Stimulated activated CD4-positive, alpha-beta T cell treated with anti-CD3 and anti-CD28 coated beads, Interleukin-2, amount 100 ng/mL, for 24 hours (primary cell): Measurements from ENCODE around the gene PPP6R2.

Experiments
- DNase-seq, 2 donors: peaks; one replicate each; pipeline ENCODE4 v3.0.0-alpha.2; 2020

The PPP6R2 gene

DNA sequence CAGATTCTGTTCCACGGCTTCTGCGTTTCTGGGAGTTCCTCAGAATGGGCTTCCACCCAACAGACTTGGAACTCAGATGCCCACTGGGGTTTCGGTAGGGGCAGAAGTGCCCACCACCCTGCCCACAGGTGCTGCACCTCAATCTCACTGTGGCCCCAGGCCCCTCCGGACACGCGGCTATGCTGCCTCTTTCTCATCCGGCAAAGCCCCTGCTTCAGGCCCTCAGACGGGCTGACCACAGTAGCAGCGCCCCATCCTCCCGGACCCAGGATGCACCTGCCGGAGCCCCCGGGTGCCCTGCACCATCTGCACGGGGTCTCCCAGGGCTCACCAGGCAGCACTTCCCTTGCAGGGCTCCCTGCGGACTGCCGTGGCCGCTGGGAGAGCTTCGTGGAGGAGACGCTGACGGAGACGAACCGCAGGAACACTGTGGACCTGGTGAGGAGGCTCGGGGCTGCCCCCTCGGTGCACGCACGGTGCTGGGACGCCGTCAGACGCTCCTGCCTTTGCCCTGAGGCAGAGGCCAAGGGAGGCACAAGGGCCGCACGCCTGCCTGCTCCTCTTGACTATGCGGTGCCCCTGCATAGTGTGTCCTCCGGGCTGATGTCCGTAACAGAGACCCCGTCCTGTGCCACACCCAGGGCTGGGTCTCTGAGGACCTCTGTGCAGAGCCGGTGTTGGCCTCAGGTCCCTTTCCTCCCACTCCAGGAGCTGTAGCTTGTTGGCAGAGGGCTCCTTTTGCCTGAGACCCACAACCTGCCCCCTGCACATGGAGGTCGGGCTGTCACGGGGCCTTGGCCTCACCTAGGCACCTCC lies 93.1 kb downstream of the PPP6R2 start:
- DNase-seq = no peak

DNA sequence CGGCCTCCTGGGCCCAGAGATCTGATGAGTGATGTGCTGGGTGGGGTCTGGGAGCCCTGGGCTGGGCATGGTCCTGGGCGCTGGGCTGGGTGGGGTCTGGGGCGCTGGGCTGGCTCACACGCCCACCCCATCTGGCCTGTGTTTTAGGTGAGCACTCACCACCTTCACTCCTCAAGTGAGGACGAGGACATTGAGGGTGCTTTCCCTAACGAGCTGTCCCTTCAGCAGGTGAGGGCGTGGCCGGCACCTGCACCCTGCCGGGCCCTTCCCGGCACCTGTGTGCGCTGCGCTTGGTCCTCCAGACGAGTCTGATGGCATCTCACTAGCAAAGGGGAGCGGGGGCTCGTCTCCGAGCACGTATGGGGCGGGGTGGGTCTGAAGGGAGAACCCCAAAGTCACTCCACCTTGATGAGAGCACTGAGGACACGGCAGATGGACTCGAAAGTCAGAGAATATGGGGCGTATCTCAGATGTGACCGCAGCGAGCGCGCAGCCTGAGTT lies 93.8 kb downstream of the PPP6R2 start:
- no peak for DNase-seq

GRCh38 chr22:50437511-50438304 lies 94.6 kb downstream of the PPP6R2 start:
- no peak for DNase-seq

DNA sequence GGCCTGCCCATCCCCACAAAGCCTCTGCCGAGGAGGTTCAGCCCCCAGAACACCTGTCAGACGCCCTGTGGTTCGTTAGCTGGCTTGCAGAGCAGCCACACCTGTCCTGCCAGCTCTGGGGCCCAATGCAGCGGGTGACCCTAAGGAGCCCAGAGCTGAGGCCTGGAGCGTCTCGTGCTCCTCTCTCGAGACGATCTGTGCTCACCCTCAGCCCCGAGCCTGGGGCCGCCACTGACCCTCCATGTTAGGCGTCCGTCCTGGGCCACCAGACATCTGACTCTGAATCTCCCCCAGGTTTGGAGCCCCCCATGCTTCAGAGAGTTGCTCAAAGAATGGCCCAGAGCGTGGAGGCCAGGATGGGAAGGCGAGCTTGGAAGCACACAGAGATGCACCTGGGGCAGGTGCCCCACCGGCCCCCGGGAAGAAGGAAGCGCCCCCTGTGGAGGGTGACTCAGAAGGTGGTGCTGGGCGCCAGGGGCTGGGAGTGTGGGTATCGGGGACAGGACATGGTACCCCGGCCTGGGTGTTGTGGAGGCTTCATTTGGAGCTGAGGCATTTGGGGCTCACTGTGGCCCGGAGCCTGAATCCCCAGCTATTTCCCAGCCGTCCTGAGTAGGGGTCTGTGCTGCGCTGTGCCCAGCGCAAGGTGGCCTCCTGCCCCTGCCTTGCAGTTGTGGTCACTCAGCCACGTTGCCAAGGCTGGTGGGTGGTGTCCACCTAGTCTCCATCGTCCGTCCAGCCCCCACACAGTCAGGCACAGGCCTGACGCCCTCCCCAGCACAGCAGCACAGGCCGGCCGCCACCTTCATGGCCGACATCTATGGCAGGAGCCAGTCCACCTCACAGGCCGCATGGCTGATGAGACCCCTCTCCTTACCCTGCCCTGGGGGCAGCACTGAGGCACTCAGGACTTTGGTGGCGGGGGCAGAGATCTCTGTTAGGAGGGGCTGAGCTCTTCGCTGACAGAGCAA lies 95.5 kb downstream of the PPP6R2 start:
- DNase-seq = no peak

DNA sequence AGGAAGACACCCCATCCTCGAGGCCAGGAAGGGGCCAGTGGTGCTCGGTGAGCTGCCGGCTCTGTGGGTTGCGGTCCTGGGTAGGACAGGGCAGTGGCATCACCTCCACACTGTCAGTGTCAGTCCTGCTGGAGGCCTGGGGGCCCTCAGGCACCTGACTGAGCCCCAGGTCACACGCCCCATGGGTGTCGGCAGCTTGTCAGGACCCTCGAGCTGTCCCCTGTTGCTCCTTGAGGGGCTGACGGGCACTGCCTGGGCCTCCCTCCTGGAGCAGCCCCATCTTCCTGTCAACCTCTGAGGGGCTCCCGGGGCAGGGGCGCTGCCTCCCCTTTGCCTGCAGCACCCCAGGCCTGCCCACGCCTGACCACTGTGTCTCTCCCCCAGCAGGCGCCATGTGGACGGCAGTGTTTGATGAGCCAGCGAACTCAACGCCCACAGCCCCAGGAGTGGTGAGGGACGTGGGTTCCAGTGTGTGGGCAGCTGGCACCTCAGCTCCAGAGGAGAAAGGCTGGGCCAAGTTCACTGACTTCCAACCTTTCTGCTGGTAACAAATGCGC lies 96.3 kb downstream of the PPP6R2 start:
- no peak for DNase-seq

GRCh38 chr22:50439871-50440331 lies 96.8 kb downstream of the PPP6R2 start:
- DNase-seq = no peak

- DNase-seq = no peak
Observed at GRCh38 chr22:50440544-50441249, 97.6 kb downstream of the PPP6R2 start.

DNA sequence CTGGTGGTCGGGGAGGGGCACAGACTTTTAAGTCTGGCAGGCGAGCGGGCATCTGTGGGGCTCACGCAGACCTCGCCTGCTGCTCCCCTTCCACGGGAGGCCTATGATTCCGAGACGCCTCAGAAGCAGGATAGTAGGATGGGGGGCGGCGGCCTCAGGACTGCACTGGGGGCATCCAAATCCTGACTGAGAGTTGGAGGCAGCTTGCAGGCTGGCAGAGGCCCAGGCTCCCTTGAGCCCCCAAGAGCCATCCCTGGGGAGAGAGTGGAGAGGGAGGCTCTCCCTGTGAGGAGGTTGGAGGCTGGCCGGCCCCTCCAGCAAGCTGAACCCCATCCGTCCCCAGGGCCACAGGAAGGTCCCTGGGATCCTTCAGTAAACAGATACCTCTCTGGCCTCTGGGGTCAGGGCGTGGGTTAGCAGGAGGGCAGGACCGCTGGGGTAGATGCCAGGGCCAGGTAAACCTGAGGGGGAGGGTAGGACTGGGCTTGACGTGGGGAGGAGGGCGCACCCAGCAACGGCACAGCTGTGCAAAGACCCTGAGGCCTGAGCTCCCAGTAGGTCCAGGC lies 98.4 kb downstream of the PPP6R2 start:
- no peak for DNase-seq

DNA sequence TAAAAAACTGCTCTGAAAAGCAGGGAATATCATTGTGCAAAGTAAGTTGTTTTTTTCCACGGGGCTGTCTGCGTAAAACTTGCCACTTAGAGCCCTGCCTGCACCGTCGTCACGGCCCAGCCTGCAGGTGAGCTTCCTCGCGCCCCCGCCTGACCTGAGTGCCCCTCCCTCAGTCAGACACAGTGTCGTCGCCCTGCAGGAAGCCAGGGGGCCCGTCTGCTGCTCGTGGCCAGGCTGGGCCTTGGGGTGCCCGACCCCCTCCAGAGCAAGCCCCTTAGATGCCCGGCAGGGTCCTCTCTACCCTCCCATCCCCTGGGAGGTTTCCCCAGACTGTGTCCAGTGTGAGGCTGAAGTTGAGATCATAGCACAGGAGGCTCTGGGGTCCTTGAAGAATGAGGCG lies 100.1 kb downstream of the PPP6R2 start:
- no peak for DNase-seq

DNA sequence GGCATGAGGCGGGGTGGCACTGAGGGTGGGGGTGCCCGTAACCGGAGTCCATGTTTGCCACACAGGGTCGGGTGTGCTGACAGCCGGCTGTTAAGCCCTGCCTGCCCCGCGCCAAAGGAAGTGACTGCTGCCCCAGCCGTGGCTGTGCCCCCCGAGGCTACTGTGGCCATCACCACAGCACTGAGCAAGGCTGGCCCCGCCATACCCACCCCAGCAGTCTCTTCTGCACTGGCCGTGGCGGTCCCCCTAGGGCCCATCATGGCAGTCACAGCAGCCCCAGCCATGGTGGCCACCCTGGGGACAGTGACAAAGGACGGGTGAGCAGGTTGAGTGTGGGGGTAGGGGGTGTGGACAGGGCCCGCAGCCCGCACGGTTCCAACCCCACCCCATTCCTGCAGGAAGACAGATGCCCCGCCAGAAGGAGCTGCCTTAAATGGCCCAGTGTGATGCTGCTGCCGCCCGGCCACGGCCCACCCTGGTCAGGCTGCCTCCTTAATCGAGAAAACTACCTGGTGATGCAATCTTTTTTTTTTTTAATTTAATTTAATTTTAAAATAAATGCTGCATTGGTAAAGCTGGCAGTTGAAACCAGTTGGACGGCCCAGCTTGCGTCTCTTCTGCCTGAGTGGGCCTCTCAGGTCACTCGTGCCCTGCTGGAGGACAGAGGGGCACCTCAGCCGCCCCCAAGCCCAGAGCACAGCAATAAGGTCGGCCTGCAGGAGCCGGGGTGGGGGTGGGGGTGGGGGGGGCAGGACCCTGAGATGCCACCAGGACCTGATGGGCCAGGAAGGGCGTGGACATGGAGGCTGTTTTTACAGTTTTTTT lies 100.9 kb downstream of the PPP6R2 start:
- no peak for DNase-seq

GRCh38 chr22:50444663-50445062 lies 101.5 kb downstream of the PPP6R2 start:
- DNase-seq = no peak

DNA sequence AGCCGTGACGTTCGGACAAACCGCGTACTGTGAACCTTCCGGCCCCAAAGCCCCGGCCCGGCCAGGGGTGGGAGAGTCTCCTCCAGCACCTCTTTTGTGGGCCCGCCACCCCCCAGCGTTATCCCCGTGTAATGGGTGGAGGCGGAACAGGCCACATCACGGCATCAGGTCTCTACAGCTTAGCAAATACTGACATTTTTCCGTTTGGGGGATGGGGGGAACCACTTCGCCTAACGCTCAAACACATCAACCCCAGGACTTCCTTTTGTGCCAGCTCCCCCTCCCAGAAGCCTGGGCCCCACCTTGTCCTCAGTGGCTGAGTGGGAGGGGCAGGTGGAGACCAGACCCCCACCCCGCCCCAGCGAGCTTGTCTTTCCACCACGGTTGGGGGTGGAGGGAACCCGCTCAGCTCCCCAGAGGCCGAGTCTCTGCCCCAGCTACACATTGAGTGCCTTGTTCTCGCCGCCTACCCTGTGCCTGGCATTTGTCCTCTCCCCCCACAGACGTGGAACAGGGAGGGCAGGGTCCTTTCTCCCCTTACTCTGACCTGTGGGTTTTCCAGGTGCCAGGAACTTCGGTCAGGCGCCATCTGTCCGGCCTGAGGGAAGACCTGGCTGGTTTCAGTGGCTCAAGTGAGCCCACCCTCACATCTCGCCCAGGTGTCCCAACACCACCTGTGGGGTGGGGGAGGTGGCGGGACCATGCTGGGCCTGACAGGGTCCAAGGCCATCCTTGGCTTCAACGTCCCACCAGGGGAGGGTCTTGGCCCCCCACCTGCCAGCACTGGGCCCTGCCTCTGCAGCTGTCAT lies 102.1 kb downstream of the PPP6R2 start:
- no peak for DNase-seq

- DNase-seq = no peak
Observed at GRCh38 chr22:50445880-50446707, 103.0 kb downstream of the PPP6R2 start.

DNA sequence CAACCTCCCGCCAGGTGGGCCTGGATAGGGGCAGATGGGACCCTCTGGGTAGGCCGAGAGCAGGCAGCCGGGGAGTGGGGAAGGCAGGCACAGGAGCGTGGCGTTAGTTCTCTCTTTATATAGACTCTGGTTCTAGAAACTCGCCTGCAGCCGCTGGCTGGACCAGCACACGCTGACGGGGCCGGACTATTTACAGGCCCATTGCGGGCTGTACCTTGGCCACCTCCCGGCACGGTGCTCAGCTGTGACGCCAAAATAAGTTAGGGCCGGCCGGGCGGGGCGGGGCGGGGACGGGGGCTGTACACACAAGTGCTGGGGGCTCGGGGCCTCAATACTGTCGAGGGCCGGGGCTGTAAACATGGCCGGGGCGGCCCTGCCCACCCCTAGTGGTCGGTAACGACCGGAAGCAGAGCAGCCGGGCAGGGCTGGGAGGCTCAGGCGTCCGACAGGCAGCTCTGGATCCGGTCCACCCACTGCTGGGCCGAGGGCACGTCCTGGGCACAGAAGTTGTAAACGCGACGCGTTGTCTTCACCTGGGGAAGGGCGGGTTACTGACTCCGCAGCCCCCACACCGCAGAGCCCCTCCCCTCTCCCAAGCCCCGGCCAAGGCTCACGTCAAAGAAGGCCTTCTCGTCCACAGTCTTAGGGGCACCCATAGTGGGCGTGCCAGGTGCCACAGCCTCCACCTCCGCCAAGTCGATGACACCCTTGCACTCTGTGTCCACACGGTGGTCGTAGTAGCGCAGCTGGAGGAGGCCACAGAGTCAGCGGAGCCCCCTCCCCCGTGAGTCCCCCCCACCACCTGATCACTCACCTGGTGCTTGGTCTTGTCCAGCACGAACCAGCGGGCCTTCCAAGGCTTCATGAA lies 103.8 kb downstream of the PPP6R2 start:
- DNase-seq = no peak

DNA sequence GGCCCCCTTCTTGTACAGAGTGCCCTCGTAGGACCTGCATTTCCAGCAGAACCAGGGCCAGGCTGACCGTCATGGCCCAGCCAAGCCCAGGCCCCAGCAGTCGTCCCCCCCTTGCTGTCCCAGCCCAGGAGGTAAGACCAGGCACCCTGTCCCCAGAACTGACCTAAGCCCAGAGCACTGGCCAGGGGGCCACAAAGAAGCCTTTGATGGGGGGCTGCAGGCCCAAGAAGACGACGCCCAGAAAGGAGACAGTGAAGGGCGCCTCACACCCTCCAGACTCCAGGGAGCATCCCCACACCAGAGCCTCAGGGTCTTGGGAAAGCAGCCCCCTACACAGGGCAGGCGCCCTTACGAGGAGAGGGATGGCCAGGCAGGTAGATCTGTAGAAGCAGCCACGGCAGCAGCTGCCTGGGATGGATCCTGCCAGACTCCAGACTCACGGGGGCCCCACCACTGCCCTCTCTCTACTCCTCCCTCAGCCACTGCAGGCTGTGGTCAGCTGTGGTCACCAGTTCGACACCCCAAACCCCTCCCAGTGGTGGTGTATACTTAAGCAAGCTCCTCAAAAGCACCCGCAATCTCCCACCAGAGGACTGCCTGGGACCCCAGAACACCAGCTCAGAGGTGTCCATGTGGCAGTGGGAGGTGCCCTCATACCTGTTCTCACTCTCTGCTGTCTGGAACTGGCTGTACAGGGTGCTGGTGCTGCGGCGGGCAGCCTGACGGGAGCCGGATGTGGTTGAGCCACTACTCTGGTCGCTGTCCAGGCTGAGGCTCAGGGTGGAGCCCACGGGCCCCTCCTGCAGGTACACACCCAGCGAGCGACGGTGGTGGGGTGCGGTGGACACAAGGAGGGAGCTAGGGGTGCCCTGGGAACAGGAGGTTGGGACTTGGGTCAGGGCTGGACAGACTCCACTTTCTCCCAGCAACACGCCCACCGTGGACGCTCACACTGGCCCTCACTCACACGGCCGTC lies 104.7 kb downstream of the PPP6R2 start:
- DNase-seq = no peak

GRCh38 chr22:50452649-50453048 lies 109.5 kb downstream of the PPP6R2 start:
- no peak for DNase-seq
